GM12865 (cell line): ENCODE measurements around the gene CARHSP1.

Experiments
- DNase-seq: peaks from one replicate; pipeline ENCODE4 v3.0.0; 2010; ENCODE audit warnings: low read depth
- H3K4me3 ChIP-seq: 2 replicates; pipeline ENCODE4 v1.5.1; 2011; ENCODE audit warnings: mild to moderate bottlenecking, low read depth, low read length, control low read depth
- CTCF ChIP-seq: IDR thresholded peaks from 2 replicates; pipeline ENCODE4 v1.5.1; 2011; ENCODE audit warnings: low read length, control low read depth, low read depth, inconsistent platforms; ENCODE audit not compliant: insufficient read depth; ENCODE audit errors: missing control alignments

Gene CARHSP1

GRCh38 chr16:8869212-8869987 is 594 bp upstream of the CARHSP1 start:
- H3K4me3 ChIP-seq, result peak overlapping the region; percentile 62
- TF ChIP-seq CTCF, result no peak
- DNase-seq, result no peak

GRCh38 chr16:8867932-8868415 is 832 bp downstream of the CARHSP1 start:
- no peak for TF ChIP-seq CTCF
- DNase-seq, result no peak
- peak overlapping the region; percentile 77 for H3K4me3 ChIP-seq

- DNase-seq, result no peak
- H3K4me3 ChIP-seq, result peak overlapping the region; percentile 77
- TF ChIP-seq CTCF, result no peak
These were observed 1.4 kb downstream of the CARHSP1 start for GRCh38 chr16:8867216-8867931.

GRCh38 chr16:8866884-8867215 is 2.0 kb downstream of the CARHSP1 start:
- peak overlapping the region; percentile 77 for H3K4me3 ChIP-seq
- no peak for TF ChIP-seq CTCF
- no peak for DNase-seq

- peak overlapping the region; percentile 77; the same call in 1 of the 2 replicates for H3K4me3 ChIP-seq
- no peak for TF ChIP-seq CTCF
- DNase-seq, result no peak
These were observed 2.5 kb downstream of the CARHSP1 start for GRCh38 chr16:8866118-8866883.

GRCh38 chr16:8865145-8865882 is 3.5 kb downstream of the CARHSP1 start:
- no peak for DNase-seq
- no peak for TF ChIP-seq CTCF
- no peak overlapping the region for H3K4me3 ChIP-seq
